Left cardiac atrium (tissue), 4 donors: ENCODE measurements around the gene GDAP2. TPM values are rescaled to one million over a fixed set of nuclear protein-coding genes. Genes with fewer than 3 reads are reported as not detected.
A peak's percentile ranks its signal among the peaks of the same experiment; 100 is the strongest.

Experiments used
- ATAC-seq, 2 donors: fragments of 200-7000 bp; cut with Tn5 transposase; one replicate each; pipeline ENCODE4 v1.9.1; 2020; ENCODE audit warnings: mild to moderate bottlenecking in 2 of 2, moderate library complexity in 2 of 2
- DNase-seq: peaks from one replicate; pipeline ENCODE4 v3.0.0-alpha.2; 2020
- intact Hi-C, 2 donors: fragments of 100-400 bp; cut with DNase I; formaldehyde crosslinking; loops; one replicate each; pipeline versions ENCODE4 v1.14.1 to v1.15.1; 2022 to 2023
- total RNA-seq, 2 donors: library from RNA; stranded (reverse); fragmentation: NEBNext Ultra II Directional; extraction: Animal tissue kit (Norgen Biotek cat#: 25700); gene quantifications; one replicate each; pipeline ENCODE4 v1.2.1, GENCODE V29; 2021
- donor health status: DM: no; HTN: yes; CAD: no.
- donor health status: DM: no; HTN: yes; CAD: no; lungs with severe emphysema.
- donor health status: DM: yes; HTN: yes; CAD: no.
- donor health status: Dilated cardiomyopathy.

The GDAP2 gene
- total RNA-seq, 2 donors from 2014 or later: 16.4 to 20.0 TPM

DNA sequence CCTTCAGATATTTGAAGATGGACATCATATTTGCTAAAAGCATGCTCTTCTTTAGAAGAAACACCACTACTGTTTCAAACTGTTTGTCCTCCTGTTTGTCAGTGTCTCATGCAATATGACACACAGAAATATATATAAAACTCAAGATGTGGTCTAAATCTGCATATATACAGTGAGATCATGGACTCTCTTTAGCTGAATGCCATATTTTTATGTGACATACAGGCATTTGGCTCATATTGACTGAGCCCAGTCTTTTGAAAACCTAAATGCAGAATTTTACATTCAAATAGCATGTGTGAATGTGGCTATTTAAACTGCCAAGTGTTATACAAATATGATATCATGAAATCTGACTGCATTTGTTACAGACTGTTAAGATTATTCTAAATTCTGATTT lies 18.4 kb downstream of the GDAP2 start:
- intact Hi-C loops: no loop called here
- no peak for DNase-seq
- no peak for ATAC-seq

DNA sequence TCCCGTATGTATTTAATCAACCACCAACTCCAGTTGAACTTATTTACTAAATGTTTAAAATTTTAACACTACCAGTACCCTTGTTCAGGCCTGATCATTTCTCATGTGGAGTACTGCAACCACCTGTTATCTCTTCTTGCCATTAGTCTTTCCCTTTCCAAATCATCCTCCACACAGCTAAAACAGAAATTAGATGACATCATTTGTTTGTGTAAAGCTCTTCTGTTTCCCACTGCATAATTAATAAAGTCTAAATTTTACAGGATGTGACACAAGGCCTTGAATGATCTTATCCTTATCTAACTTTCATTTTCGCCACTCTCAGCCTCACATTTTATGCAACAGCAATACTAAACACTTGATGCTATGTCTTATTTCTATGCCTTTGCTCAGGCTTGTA lies 24.4 kb downstream of the GDAP2 start:
- intact Hi-C loops: no loop called here
- ATAC-seq (no peak), DNase-seq (no peak)

DNA sequence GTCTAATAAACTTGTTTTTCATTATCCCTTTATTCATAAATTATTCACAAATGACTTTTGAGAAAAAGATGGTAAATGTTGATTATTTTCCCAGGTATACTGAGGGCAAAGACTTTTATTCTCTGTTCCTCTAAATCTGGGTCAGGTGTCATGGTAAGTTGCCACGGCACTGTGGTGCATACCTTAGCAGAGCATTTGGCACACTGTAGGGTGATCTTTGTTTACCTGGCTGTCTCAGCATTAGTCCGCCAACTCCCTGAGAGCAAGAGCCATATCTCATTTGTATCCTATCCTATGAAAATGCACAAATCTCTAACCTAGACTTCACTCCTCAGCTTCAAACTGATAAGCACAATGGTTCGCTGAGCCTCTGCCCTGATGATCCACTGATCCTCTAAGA lies 24.9 kb downstream of the GDAP2 start:
- DNase-seq: no peak
- intact Hi-C loops: no loop called here
- ATAC-seq: no peak

DNA sequence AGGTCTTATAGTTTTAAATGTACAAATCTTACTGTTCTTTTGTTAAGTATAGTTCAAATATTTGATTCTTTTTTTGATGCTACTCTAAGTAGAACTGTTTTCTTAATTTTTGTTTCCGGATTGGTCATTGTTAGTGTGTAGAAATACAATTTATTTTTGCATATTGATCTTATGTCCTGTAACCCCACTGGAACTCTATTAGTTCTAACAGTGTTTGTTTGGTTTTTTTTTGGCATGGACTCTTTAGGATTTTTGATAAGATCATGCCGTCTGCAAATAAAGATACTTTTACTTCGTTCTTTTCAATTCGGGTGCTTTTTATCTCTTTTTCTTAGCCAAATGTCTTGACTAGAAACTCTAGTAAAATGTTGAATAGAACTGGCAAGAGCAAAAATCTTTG lies 26.5 kb downstream of the GDAP2 start:
- no peak for DNase-seq
- intact Hi-C loops: no loop called here
- no peak for ATAC-seq

DNA sequence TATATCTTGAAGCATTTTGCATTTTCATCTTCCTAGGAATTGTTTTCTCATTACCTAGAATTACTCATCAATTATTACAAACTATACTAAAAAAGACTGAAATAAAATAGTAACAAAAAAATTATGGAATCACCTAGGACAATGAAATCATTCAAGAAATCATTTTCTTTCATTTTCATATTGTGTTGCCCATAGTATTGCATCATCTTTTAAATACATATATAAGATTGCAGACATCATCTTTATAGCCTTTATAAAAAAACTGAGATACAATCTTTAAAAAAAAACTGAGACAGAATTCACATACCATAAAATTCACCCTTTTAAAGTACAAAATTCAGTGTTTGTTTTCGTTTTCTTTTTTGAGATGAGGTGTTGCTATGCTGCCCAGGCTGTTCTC lies 29.6 kb downstream of the GDAP2 start:
- ATAC-seq (no peak), DNase-seq (no peak)
- intact Hi-C loops: loop anchor here (5.0 to 10.0 kb wide), 2 partner anchors 365 to 388 kb away; no protein-coding TSS in a partner anchor

DNA sequence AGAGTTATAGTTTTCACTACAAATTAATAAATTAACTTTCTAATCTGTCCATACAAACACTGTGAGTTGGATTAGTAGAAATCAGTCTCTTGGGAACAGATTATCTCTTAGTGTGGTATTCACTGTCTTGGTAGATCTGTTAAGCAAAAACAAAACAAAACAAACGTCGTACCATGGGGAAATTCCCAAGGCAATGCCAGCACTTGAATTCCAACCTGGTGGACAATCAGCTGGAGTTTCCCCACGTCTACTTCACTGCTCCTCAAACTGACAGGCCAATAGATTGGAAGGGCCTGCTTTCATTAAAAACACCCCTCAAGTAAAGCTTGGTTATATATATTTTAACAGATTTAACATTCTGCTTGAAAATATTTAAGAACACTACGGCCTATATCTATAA lies 31.9 kb downstream of the GDAP2 start:
- no peak for DNase-seq
- intact Hi-C loops: loop anchor here (5.0 to 10.0 kb wide), 2 partner anchors 363 to 385 kb away; no protein-coding TSS in a partner anchor
- no peak for ATAC-seq

DNA sequence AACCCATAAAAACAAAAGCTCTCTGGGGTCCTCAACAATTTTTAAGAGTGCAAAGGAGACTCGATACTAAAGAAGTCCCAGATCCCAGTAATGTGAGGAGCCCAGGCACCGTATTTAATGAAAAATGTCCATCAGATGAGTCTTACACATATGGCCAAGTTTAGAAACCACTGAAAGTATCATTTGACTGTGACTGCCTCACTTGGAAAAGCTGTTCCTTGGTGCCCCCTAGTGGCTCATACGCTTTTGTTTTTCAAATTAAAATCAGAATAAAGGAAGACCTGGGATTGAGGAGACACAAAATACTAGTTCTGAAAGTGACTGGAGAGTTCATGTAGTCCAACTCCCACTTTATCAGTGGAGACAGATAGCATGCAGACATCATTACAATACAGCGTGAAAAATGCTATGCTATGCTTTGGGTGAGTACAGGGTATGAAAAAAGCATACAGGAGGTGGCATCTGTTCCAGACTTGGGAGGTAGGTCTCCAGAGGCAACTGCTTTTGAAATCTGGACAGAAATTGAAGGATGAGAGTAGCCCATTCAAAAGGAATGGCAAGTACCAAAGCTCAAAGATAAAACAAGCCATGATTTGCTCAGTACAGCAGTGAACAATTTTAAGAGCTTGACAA lies 33.8 kb downstream of the GDAP2 start:
- ATAC-seq (peak in 1 of 2 donors; percentile 19), DNase-seq (peak; percentile 56)
- intact Hi-C loops: loop anchor here (5.0 to 10.0 kb wide), 2 partner anchors 361 to 383 kb away; no protein-coding TSS in a partner anchor

DNA sequence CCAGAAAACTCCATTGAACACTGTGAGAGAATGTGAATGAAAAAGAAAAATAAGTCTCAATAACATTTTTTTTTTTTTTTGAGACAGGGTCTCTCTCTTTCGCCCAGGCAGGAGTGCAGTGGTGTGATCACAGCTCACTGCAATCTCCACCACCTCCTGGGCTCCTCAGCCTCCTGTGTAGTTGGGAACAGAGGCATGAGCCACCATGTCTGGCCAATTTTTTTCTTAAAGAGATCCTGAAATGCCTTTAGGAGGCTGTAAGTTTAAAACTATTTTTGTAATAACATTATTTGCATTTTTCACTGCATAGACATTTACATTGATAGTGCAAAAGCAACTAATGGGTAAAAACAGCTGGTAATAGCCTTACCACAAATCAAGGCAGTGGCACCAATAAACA lies 35.3 kb downstream of the GDAP2 start:
- ATAC-seq (no peak), DNase-seq (no peak)
- intact Hi-C loops: loop anchor here in 1 of 2 donors (10.0 kb wide), 1 partner anchor 359 kb away; no protein-coding TSS in a partner anchor

DNA sequence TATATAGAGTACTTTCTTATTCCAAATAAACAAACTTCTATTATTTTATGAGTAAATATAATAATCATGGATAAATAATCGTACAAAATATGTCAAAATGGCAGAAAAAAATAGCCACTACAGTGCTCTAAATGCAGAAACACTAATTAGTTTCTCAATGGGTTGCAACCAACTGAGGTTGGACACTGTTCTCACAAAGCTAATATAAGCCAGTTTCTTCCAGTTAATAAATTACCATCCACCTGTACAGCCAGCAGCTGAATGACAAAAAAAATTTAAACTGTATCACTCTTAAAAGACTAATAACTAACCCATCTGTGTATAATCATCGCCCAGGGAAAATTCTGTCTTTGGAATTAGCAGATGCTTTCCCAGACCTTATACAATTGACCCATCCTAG lies 36.9 kb downstream of the GDAP2 start:
- intact Hi-C loops: loop anchor here in 1 of 2 donors (10.0 kb wide), 1 partner anchor 358 kb away; no protein-coding TSS in a partner anchor

DNA sequence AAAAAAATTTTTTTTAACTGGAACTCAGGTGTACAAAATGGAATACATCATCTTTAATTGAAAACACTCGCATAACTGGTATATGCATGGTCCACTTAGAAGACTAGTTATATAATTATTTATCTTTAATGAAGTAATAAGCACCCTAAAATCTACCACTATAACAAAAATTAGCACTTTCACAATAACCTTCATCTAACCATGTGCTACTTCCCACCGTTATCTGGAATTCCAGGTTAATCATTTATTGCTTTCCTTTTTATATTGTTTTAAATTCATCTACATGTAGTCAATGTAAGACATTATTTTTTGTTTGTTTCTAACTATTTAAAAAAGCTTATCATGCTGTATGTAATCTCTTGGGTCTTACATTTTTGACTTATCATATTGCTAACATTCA lies 39.0 kb downstream of the GDAP2 start:
- ATAC-seq (no peak), DNase-seq (no peak)
- intact Hi-C loops: loop anchor here in 1 of 2 donors (10.0 kb wide), 1 partner anchor 356 kb away; no protein-coding TSS in a partner anchor

More for the DNA sequence above, 36.9 kb downstream of the GDAP2 start:
- no peak for ATAC-seq
- no peak for DNase-seq

DNA sequence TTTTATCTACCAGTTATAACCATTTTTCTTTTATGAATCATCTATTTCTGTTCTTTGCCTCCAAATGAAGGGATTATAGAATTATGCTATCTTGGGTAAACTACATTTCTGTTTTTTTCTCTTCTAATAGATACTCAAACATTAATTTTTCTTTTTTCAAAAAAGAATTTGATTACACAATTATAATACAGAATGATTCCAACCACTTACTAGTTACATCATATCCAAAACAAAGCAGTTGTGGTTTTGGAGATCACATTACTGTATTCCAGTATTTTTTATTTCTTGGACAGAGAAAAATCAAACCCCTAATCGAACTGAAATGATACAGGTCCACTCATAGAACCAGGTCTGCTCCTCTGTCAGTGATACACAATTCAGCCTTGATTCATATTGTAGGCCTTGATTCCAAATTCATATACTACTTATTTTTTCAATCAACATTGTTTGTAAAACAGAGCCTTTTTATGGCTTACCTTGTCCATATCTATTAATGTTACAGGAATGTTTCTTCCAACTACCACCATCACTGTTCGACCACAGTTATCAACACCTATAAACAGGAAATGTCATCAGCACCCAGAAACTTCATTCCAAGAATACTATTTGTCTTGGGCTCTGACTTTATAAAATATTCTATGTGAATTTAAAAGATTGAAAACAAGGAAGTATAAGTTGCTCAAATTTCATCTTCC lies 43.2 kb downstream of the GDAP2 start:
- DNase-seq: no peak
- ATAC-seq: no peak
- intact Hi-C loops: no loop called here

DNA sequence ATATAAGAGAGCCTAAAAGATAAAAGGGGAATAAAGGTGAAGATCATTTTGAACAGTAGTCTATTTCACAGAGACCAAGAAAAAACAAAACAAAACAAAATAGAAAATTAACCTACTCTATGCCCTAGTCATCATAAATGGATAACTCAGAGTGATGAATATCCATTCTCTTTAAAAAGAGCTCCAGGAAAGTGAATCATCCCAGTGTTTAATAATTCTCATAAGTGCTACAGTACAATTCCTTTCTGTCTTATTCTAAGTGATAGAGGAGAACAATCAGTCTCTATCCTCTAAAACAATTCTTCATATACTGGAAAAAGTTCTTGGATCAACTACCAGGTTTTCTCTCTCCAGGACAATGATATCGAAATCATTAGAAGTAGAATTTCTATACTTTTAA lies 45.8 kb downstream of the GDAP2 start:
- no peak for DNase-seq
- no peak for ATAC-seq
- intact Hi-C loops: no loop called here

DNA sequence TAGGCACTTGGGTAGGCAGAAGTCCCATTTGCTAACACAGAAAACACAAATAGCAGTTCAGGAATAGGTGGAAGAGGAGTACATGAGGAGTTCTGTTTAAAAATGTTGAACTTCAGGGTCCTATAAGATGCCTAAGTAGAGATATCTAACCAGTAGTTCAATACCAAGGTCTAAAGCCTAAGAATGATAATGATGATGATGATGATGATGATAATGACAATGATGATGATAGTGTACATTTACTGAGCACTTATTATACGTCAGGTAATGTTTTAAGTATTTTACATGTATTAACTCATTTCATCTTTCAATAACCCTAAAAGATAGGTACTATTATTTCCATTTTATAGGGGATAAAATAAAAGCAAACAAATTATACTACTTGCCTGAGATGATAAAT lies 50.1 kb downstream of the GDAP2 start:
- DNase-seq: no peak
- intact Hi-C loops: no loop called here

DNA sequence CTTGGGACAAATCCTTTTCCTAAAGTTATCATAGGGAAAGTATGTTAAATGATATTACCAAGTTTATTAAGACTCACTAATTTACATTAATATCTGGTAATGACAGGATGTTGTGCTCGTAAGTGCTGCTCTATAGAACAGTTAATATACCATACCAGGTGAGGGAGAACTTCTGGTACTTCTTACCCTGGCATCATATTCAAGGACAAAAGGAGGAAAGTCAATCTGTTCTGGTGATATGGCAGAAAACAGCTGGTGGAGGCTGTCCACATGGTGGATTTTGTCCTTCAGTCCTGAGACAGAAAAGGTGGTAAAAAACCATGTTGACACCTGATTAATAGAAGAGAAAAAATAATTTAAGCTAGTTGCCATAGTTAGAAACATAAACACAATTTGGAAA lies 51.6 kb downstream of the GDAP2 start:
- DNase-seq (no peak), ATAC-seq (no peak)
- intact Hi-C loops: no loop called here

More for the DNA sequence above, 50.1 kb downstream of the GDAP2 start:
- no peak for ATAC-seq

DNA sequence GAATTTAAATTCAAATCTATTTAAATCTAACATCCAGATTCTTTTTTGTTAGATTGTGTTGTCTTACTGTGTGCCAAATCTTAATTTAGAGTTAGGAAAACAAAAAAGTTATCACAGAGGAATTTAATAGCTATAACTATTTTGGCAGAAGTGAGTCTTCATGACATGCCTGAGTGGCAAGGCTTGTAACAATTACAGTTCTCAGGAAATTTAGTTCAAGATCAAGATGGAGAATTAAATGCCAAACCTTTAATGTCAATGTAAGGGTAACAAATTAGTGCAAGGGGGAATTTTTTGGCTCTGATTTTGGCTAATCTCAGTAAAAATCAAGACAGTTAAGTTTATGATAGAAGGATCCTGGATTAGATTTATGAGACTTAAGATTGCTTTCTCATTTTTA lies 58.4 kb downstream of the GDAP2 start:
- DNase-seq (no peak), ATAC-seq (no peak)
- intact Hi-C loops: no loop called here

DNA sequence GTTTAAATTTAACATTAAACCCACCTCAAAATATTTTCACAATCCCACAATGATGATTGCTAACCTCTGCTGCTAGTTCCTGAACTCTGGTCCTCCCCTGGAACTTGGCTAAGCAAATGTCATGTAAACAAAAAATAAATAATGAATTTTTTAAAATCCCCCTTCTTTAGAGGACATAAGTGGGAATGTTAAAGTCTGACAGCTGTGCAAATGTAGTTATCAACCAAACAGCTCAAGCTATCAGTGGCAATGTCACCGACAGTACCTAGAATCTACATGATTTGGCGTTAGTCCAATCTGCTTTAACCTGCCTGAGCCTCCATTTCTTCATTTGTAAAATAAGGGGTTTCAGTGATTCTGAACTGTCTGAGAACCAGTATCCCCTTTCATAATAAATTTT lies 67.7 kb downstream of the GDAP2 start:
- intact Hi-C loops: no loop called here
- ATAC-seq (no peak), DNase-seq (no peak)

DNA sequence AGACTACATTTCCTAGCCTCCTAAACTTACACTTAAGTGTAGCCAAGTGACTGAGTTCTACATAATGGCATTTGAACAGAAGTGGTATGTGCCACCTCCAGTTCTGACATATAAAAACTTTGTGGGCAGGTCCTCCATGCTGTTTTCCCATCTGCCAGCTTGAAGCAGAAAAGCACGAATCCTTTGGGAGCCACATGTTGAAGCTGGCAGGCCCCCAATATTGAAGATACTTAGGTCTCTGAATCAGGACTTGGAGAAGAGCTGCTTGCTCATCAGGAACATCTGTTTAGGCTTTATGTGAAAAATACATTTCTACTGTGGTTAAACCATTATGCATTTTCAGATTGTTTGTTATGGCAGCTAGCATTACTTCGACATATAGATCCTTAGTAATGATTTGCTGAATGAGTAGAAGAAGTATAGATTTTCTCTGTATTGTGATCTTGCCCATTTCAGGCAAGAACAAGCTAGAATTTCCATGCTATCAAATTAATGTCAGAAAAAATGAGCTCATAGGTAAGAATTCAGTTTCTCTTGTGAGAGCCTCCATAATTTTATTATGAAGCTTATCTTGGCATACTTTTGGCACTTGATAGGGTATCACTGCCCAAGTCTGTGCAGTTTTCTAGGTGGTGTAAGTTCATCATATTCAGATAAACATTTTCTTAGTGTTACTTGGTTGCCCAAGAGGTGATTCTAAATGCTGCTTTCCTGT lies 68.4 kb downstream of the GDAP2 start:
- intact Hi-C loops: no loop called here
- DNase-seq (no peak), ATAC-seq (peak in 1 of 2 donors; percentile 38)

DNA sequence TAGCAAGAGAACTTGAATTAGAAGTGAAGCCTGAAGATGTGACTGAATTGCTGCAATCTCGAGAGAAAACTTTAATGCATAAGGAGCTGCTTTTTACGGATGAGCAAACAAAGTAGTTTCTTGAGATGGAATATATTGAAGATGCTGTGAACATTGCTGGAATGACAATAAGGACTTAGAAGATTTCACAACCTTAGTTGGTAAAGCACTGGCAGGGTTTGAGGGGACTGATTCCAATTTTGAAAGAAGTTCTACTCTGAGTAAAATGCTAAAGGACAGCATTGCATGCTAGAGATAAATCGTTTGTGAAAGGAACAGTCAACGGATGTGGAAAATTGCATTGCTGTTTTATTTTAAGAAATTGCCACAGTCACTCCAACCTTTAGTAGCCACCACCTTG lies 69.5 kb downstream of the GDAP2 start:
- intact Hi-C loops: no loop called here

DNA sequence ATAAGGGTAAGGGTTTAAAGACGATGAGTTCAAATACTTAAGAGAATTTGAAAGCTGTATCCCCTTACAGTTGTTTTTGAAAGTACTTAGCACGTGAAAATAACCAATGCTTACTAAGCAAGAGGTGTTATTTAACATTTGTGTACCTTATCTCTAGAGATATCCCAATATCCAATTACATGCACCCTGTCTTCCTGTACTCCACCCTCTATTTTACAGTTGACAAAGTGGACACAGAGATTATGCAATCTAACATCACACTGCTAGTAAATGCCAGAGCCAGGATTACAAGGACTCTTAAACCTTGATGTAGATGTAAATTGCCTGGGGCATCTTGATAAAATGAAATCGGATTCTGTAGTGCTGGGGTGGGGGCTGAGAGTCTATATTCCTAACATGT lies 72.0 kb downstream of the GDAP2 start:
- ATAC-seq (no peak), DNase-seq (no peak)
- intact Hi-C loops: no loop called here

More for the DNA sequence above, 69.5 kb downstream of the GDAP2 start:
- no peak for DNase-seq
- ATAC-seq: no peak
